ENCODE data around the gene COL17A1.

- TF ChIP-seq CTCF (IDR thresholded peaks at IDR 0.05) = no peak
- TF ChIP-seq POLR2A (IDR thresholded peaks at IDR 0.05) = no peak
- no peak for TF ChIP-seq POLR2AphosphoS5 (IDR thresholded peaks at IDR 0.05)
Observed at GRCh38 chr10:104104926-104105325, 19.2 kb upstream of the COL17A1 start.
